Hematopoietic multipotent progenitor cell (in vitro differentiated cells): ENCODE results near the gene SLC12A8. TPM values are rescaled to one million over a fixed set of nuclear protein-coding genes. Genes with fewer than 3 reads are reported as not detected.
"Not testable (repeated sequence)": the region's sequence is repeated elsewhere in the genome, so short reads cannot be mapped to it uniquely, and the experiment has no call there.

Source experiments
- DNase-seq, 3 donors: peaks; one replicate each; pipeline ENCODE4 v3.0.0-alpha.2; 2011 to 2015; ENCODE audit warnings: low read depth in 2 of 3, low spot score in 2 of 3
- total RNA-seq: library from RNA; depleted of rRNA; stranded (reverse); fragments of >200 nt; gene quantifications from one replicate; pipeline ENCODE4 v1.2.3, GENCODE V29; 2012

SLC12A8 gene
- total RNA-seq, 1 donor = under 0.01 TPM

DNA sequence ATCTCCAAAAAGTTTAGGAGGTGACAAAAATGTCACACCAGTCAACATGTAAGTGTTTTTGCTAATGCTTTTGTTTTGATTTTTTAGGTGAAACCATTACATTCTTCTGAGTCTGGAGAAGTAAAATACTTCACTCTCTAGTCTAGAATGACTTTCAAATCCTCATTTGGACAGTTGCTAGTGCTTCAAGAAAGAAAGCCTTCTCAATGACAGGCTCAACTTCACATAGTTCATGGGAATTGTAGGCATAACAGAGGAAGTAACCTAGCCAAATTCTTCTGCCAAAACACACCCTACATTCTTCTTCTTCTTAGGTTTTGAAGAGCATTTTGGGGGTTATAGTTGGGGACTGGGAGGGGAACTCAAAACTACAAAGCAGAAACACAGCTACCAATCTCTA lies 127.4 kb downstream of the SLC12A8 start:
- DNase-seq = no peak

DNA sequence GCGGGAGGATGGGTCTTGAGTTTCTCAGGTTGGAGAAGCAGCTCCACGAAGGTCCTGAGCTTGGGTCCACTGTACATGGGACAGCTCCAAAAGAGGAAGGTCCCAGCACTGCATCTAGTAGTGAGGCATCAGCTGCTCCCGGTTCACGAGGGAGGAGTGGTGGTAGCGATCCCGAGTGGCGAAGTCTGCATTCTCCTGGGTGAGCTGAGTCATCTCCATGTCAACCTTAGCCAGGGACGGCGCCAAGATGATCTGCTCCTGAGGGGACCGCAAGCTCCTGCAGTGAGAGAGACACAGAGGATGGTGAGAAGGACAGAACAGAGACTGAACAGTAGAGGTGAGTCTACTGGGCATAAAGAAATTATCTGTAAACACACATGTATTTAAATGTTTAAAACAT lies 128.8 kb downstream of the SLC12A8 start:
- DNase-seq = no peak

DNA sequence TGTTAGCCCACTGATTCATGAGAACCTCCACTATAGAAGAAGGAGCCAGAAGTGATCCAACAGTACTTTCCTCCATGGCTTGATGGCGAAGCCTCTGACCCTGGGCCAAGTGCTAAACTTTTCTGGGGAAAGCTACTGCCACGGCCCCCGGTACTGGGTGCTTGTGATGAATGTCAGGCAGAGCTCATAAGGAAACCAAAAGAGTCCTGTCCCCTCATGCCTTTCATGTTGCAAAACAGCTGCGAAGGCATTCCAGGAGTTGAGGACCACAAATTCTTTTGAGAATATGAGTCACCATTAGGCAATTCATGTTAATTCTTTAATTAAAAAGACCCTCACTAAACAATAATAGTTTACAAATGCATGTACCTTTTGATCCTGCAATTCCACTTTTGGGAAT lies 130.2 kb downstream of the SLC12A8 start:
- DNase-seq = not testable (repeated sequence)

DNA sequence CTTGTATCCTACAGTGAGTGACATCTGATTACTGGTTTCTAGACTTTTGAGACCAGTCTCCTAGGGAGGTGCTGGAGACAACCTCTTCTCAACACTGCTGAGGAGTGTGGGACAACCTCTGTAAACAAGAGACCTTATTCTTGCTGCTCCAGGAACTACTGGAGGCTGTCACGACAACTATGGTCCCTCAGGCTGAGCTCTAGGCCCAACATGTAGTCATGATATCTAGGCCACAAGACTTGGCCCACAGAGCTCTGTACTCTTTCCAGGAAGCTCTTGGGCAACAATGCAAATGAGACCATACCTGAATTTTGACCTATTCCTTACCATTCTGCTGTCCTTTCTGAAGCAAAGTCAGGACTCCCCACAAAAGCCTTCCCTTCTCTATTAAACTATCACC lies 132.5 kb downstream of the SLC12A8 start:
- no peak for DNase-seq

DNA sequence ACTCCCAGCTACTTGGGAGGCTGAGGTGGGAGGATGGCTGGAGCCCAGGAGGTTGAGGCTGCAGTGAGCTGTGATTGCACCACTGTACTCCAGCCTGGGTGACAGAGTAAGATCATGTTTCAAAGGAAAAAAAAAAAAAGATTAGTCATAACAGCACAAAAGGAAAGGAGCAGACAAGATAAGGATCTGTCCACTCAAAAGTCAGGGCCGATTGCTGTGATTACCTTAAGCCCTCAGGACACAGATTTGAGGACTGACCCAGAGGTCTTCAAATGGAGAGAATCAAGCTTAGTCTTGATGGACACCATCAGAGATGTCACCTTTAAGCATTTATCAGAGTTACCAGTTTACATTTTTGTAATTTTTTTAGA lies 132.9 kb downstream of the SLC12A8 start:
- DNase-seq = no peak

DNA sequence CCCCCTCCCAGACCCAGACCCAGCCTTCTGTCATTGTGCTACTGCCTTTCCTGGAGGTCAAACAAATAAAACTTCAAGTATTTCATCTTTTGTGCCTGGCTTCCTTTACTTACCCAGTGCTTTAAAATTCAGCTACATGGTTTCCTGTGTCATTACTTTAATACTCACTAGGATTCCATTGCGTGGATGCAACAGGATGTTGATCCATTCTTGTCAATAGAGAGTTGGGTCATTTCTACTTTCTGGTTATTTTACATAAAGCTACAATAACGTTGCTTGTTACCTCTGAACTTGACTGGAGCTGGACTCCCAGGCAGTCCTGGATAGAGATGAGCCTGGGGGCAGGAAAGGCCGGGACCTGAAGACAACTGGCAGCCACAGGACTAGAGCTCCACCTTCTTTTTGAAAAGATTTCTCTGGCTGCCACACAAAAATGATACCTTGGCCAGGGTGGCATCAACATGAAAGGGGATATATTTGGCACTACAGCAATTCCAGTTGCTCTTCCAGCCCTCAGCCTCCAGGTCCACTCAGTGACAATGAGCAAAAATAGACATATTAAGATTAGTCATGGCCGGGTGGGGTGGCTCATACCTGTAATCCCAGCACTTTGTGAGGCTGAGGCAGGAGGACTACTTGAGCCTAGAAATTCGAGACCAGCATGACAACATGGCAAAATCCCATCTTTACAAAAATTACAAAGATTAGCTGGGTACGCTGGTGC lies 133.4 kb downstream of the SLC12A8 start:
- no peak for DNase-seq

DNA sequence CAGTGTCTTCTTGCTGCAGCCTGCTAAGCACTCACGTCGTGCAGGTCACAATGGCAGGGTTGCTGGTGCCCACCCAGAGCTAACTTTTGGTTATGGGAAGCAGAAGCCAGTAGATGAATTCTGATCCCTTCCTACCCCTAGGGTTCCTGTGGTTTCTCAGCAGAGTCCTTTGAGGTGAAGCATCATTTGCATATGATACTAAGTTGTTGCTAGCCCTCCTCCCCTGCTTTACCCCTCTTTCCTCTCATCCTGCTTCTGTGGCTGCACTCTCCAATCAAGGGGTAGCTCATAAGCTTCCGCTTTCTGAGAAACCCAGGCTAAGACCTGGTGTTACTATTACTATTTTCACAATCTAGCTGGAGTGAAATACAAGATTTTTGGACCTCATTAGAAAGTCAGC lies 134.7 kb downstream of the SLC12A8 start:
- DNase-seq = no peak

DNA sequence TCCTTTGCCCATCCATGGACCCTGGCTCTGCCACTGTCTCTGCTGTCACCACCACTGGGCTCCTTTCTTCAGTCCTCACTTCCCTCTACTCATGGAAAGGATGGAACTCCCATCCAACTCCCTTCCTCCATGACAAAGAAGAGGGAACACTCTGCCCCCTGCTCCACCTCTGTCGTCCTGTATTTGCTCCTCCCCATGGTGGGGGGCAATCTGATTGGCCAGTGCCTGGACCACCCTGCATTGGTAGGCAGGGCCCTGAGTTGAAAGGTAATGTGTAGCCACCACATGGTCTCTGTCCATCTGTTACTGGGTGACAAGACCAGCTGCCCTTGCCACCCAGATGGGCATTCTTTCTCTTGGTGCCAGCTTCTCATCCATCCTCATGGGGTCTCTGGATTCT lies 136.1 kb downstream of the SLC12A8 start:
- no peak for DNase-seq

DNA sequence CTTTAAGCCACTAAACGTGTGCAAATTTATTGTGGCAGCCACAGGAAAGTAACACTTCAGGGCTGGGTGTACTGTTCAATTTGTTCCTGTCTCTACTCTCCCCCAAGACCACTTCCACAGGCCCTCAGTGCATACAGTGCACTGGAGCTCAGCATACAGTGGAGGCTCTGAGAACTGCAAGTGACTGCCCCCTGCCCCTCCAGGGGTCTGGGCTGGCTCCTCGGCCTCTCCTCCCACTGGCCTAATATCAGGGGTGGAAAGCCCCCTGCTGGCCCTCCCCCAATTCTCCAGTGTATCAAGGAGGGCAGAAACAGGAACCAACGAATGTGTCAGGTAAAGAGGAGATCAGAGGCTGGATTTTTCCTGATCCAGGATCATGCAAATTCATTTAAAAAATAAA lies 136.8 kb downstream of the SLC12A8 start:
- no peak for DNase-seq

DNA sequence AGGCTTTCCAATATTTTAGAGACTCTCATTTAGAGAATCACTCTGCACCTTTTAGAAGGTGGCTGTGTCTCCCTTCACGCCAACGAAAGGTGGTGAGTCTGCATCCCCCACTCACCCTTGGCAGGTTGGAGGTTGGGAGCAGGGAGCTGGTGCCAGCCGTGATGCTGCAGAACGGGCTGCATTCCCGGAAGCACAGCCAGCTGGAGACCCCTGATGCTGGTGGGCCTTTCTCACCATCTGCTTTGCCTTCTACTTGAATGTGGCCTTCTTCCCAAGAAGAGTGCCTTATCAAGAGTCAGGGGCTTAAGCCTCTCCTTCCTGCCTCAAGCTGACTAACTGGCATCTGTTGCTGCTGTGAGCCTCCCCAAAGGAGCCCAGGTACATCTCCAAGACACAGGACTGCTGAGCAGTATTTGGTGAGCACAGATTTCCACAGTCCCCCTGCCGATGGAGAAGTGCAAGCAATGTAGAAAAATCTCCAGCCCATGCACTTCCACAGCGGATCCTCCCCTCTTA lies 139.1 kb downstream of the SLC12A8 start:
- DNase-seq = no peak

DNA sequence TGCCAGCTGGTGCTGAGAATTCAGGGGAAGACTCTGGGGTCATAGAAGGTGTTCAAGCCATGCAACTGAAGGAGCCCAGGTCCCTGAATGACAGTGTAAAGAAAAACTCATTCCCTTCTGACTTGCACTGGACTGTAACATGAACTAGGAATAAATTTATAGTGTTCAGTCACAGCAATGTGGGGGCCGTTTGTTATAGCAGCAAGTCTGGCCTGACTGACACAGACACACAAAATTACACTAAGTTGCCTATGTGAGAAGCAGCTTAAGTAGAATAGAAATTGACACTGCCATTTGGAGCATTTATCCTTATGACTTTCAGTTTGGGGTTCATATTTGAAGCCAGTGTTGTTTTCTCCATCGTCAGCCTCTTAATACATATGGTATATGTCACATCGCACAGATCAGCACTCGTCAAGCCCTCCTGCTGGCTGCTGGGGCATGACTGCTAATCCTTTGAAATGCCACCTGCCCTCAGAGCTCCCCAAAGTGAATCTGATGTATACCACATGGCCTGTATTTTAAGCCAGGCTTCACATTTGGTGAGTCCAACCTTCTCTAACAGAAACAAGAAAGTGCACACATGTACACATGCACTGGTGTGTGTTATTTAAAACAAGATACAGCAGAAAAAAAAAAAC lies 139.7 kb downstream of the SLC12A8 start:
- DNase-seq = no peak

DNA sequence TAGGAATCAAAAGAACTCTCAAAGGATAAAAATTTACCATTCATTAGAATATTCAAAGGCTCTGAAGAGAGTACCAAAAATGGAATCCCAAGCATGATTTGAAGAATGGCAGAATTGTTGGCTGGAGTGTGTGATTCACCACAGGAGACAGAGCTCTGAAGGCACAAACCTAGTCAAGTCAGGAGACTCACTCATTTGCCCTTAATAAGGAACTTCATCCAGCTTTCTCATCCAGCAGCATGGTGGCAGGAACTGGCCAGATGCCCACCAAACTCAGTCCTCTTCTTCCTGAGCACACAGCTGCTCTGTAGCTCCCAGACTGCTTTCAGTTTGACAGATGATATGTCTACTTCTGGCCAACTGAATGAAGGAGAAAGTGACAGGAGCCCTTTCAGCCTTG lies 140.2 kb downstream of the SLC12A8 start:
- peak in 1 of 3 donors; percentile 17 for DNase-seq

DNA sequence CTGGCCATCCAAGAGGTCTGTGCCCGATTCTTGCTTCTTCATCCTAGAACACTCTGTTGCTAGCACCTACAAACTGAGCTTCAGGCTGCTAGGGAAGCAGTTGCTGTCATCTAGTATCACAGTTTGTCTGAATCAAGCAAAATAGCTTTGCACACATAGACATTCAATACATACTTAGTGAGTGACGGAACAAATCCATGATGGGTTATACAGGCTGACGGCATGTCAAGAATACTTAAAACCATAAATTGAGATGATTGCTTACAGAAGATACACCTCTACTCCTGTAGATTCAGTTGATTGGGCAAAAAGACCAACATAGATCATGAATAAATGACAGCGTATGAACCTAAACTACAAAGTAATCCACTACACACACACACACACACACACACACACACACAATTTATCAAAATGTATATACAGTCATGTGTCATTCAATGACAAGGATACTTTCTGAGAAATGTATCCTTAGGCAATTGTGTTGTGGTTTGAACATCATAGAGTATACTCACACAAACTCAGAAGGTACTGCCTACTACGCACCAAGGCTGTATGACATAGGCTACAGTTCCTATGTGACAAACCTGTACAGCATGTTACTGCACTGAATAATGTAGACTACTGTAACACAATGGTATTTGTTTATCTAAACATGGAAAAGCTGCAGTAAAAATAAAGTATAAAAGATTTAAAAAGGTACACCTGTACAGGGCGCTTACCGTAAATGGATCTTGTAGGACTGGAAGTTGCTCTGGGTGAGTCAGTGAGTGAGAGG lies 142.4 kb downstream of the SLC12A8 start:
- DNase-seq = no peak

DNA sequence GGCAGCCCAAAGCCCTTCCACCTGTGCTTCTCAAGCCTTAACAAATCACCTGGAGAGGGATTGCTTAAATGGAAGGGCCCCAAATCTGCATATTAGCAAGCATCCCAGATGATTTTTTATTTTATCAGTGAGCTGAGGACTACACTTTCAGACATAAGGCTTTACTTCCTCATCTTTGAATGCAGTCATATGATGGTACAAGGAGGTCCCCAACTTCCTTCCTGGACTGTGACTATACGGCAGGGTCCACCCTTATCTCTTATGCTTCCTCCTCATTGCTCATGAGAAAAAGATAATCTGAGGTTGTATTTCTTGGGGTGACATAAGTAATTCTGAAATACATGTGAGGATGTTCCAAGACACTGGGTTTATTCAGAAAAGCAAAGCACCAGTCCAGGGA lies 143.1 kb downstream of the SLC12A8 start:
- DNase-seq = peak in 1 of 3 donors; percentile 76

DNA sequence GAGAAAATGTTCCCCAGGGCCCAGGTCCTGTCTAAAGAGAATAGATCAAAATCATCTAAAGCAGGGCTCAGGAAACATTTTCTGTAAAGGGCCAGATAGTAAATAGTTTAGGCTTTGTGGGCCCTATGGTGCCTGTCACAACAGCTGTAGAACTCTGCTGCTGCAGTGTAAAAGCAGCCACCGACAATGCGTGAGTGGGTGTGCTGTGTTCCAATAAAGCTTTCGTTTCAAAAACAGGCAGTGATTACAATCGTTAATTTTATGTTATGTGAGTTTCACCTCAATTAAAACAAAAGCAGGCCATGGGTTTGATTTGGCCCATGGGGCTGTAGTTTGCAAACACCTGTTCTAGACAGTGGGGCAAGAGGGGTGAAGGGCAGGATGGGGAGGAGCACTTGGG lies 144.3 kb downstream of the SLC12A8 start:
- DNase-seq = no peak

DNA sequence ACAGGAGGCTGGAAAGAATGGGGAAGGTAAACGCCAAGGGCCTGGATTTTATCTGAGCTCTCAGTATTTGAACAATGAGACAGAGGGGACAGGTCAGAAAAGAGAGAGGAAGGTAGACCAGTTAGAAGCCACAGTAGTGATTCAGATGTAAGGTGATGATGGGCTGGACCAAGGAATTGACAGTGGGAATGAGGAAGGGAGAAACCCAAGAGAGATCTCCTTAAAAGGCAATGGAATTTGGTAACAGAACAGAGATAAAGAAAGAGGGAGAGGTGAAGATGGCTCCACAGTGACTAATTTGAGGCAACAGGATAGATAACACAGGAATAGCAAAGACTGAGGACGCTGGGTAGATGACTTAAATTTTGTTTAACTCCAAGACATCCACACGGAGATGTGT lies 145.3 kb downstream of the SLC12A8 start:
- DNase-seq = no peak

DNA sequence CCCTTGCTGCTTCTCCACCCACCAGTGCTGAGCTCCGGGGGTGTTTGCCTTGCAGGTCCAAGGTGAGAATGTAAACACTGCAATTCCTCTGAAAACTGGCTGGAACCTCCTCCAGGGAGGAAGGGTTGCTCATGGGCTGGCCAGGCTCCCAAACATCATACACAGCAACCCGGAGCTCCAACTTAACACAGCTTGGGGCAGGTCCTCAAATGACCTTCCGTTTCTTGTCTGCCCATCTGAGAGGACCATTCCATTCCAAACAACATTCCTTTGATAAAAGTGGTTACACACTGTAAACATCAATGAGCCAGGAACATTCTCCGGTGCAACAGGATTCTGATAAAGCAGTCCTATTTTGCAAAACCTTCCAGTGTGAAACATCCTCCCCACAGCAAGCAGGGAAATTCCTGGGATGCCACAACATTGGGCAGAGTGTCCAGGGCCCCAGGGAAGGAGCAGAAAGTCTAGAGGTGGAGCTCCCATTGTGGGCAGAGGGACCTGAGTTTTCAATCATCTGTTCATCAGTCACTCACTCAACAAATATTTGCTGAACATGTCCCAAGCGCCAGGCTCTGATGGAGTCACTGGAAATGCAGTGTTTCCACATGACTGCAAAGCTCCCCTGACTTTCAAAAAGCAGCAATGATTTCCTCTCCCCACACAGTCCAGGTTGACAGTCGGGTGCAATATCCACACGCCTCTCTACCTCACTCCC lies 149.5 kb downstream of the SLC12A8 start:
- DNase-seq = no peak

DNA sequence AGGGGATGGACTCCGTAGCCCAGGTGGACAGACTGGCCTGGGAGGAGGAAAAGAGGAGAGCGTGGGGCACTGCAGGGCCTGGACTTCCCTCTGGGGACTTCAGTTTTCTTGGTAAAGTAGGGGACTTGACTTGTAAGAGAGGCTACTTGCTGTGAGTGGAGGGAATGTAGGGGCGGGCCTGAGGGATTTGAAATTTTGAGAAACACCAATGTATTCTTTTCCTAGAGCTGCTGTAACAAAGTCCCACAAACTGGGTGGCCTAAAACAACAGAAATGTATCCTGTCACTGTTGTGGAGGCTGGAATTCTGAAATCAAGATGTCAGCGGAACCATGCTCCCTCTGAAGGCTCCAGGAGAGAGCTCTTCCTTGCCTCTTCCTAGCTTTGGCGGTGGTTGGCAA lies 150.9 kb downstream of the SLC12A8 start:
- no peak for DNase-seq

DNA sequence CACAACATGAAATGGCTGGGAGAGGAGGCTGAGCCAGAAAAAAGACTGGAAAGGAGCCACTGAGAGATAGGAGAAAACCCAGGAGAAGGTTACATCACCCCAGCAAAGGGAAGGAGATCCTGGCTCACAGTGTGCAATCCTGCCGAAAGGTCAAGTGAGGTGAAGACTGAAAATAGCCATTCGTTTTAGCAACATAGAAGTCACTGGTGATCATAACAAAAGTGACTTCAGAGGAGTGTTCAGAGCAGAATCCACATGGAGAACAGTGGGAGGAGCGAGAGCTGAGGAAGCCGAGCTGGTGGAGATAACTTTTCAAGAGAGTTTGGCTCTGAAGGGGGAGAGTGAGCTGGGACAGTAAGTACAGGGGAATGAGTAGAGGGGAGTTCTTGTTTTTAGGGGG lies 151.4 kb downstream of the SLC12A8 start:
- no peak for DNase-seq

DNA sequence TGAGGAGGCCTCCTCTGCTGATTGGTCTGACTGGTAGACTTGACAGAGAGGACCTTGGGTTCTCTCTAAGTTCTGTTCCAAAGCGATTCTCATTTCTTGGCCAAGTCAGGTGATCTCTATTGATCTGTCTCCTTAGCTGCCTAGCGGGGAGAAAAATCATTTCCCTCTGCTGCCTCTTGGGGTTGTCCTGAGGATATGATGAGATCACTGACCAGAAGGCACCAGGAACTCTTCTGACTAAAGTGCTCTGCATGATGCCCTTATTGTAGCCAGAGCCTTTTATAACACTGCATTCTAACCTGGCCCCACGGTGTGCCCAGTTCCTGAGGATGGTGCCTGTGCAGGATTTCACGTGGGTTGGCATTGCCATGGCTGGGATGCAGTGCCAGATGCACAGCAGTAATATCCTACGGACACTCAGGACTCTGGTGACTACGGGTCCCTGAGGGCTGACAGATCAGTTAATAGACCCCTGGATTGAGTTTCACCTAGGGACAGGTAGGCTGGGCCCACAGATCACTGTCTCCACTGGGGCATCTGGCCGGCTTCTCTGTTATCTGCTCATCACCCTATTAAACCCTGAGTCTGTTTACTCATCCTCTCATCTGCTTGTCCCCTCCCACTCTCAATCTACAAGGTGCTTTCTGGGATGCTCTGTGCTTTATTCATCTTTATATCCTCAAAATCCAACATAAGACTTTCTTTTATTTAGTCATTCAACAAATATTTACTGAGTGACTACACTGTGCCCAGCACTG lies 152.9 kb downstream of the SLC12A8 start:
- no peak for DNase-seq
